Suprapubic skin (tissue), 4 donors: ENCODE results near the gene RMND1.

Experiments
- EP300 ChIP-seq: sonication (generic); formaldehyde crosslinking; IDR thresholded peaks from one replicate; pipeline ENCODE4 v1.6.1; 2017; ENCODE audit warnings: antibody characterized with exemption
- POLR2A ChIP-seq, 2 donors: fragments of 450-650 bp; IDR thresholded peaks; one replicate each; pipeline ENCODE4 v1.6.1; 2017; ENCODE audit warnings: antibody characterized with exemption in 2 of 2, mild to moderate bottlenecking in 2 of 2, moderate library complexity in 2 of 2
- POLR2AphosphoS5 ChIP-seq, 3 donors: sonication (generic); formaldehyde crosslinking; IDR thresholded peaks; one replicate each; pipeline ENCODE4 v1.6.1; 2017; ENCODE audit warnings: antibody characterized with exemption in 3 of 3
- TF ChIP-seq, protein P1 (sequence below), 2 donors: fragments of 200-600 bp in 1 of 2; fragments of 450-650 bp in 1 of 2; sonication (generic) in 1 of 2; IDR thresholded peaks; one replicate each; pipeline ENCODE4 v1.5.1; 2016 to 2019; ENCODE audit warnings: antibody characterized with exemption in 2 of 2, mild to moderate bottlenecking in 1 of 2, moderate library complexity in 1 of 2

DNA sequence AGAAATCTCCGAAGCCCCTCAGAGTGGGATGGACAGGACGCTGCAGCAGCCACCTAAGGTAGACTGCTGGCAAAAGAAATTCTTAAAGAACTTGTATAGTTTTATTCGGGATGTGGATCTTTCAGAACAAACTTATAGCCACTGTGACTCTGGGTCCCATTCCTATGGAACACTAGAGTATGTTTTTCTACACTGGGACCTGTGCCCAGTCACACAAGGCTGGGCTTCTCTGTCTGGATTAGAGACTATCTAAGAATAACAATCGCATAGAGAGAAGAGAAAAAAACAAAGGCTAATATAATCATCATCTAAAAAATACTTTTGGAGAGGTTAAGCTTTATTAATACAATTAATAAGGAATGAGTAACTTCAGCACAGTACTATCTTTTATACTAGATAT is 28.9 kb downstream of the RMND1 start:
- TF ChIP-seq, protein P1, sequence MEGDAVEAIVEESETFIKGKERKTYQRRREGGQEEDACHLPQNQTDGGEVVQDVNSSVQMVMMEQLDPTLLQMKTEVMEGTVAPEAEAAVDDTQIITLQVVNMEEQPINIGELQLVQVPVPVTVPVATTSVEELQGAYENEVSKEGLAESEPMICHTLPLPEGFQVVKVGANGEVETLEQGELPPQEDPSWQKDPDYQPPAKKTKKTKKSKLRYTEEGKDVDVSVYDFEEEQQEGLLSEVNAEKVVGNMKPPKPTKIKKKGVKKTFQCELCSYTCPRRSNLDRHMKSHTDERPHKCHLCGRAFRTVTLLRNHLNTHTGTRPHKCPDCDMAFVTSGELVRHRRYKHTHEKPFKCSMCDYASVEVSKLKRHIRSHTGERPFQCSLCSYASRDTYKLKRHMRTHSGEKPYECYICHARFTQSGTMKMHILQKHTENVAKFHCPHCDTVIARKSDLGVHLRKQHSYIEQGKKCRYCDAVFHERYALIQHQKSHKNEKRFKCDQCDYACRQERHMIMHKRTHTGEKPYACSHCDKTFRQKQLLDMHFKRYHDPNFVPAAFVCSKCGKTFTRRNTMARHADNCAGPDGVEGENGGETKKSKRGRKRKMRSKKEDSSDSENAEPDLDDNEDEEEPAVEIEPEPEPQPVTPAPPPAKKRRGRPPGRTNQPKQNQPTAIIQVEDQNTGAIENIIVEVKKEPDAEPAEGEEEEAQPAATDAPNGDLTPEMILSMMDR (IDR thresholded peaks at IDR 0.05) = no peak
- no peak for TF ChIP-seq POLR2A (IDR thresholded peaks at IDR 0.05)
- TF ChIP-seq POLR2AphosphoS5 (IDR thresholded peaks at IDR 0.05) = no peak
- TF ChIP-seq EP300 = no peak
